ENCODE results near the gene LRMDA.
"Not testable (repeated sequence)": the region's sequence is repeated elsewhere in the genome, so short reads cannot be mapped to it uniquely, and the experiment has no call there.

Gene LRMDA

GRCh38 chr10:76497666-76498065 lies 1066.2 kb downstream of the LRMDA start:
- no peak for DNase-seq

DNA sequence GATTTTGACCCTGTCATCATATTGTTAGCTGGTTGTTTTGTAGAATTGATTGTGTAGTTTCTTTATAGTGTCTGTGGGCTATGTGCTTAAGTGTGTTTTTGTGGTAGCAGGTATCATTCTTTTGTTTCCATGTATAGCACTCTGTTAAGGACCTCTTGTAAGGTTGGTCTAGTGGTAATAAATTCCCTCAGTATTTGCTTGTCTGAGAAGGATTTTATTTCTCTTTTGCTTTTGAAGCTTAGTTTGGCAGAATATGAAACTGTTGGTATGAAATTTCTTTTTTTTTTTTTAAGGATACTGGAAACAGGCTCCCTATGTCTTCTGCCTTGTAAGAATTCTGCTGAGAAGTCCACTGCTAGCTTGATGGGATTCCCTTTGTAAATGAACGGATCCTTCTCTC lies 1073.4 kb downstream of the LRMDA start:
- DNase-seq: no peak

GRCh38 chr10:76509446-76509845 lies 1078.0 kb downstream of the LRMDA start:
- no peak for DNase-seq

DNA sequence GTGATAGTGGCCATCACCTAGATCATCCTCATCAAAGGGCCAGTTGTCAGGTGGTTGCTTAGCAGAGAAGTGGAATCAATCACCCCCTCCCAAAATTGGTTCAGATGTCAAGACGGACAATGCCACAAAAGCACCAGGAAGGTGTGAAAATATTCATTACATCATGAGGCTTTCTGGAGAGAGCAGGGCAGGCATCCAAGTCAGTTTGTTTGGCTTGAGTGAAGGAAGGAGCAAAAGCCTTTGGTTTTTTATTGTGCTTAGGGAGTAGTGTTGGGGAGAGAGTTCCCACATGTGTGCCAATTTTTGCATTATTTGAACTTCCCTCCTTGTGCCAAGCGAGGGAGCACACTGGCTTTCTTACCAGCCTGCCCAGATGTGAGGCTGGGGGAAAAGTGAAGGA lies 1082.9 kb downstream of the LRMDA start:
- no peak for DNase-seq

DNA sequence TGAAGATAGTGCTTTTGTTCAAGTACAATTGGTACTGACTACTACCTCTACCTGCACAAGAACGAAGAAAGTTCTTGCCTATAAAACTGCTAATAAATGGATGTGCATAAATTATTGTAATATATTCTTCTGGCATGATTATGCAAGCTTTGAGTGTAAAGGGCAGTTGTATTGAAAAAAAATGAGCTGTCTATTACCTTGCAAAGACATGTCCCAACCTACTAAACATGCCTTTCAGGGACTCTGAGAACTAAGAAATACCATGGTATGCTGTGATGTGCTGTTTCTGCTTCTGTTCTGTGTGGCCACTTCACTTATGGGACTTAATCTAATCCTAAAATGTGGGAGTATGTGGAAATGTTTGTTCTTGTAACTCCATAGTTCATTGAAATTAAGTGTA lies 1083.4 kb downstream of the LRMDA start:
- DNase-seq: no peak

GRCh38 chr10:76522547-76522946 lies 1091.1 kb downstream of the LRMDA start:
- DNase-seq: no peak

- DNase-seq: no peak
These were observed 1091.8 kb downstream of the LRMDA start for GRCh38 chr10:76523246-76523645.

DNA sequence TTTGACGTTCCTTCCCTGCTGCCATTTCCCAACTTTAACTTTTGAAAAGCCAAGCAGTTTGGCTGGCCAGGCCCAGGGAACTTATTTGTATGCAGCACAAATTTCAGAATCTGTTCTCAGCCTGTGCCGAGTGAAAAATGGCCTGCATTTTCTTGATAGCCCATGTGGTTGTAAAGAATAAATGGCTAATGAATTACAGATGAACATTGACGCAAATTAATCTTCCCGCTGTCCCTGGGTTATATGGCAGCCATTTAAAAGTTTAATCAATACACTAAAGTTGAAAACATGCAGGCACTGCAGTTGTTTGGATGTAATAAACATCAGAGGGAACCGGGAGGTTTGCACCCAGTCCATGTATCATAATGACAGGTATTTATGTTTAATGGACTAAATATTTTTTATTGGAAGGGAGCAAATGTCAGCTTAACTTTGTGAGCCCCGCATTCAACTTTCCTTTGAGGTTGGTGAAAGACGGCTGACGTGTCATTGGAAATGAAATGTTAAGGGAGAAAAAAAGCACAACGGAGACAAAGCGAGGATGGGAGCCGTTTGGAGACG lies 1092.4 kb downstream of the LRMDA start:
- DNase-seq: no peak

GRCh38 chr10:76526833-76527232 lies 1095.4 kb downstream of the LRMDA start:
- DNase-seq: not testable (repeated sequence)

GRCh38 chr10:76540331-76540730 lies 1108.9 kb downstream of the LRMDA start:
- no peak for DNase-seq

DNA sequence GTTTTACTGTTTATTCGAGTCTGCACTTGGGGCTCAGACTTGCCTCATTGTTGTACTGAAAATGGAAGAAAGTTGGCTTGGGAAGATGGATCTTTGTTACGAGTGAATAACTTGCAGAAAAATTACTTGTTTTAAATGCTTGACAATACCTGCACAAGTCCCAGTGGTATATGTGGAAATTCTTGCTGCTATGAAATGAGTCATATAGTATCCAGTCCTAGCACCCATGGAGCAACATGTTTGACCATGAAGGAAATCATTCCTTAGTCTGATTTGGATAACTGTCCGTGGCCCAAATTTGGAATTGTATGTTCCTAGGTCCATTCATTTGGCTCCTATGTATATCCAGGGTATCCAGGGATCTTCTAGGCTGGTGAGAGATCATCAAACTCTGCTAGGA lies 1109.4 kb downstream of the LRMDA start:
- no peak for DNase-seq

DNA sequence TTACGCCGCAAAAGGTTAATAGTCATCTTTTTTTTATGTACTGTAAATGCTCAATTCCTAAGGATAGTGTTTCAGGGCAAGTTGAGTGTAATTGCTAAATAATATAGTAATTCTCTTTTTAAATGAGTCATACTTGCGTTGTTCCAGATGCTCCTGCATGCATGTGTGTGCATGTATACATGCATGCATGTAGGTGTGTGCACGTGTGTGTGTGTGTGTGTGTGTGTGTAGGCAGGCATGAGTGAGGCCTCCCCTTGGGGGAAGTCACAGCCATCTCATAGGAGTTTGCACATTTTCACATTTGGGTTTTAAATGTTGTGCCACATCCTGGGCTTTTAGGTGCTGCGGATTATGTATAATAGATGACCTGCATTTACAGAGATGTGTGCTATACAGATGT lies 1110.4 kb downstream of the LRMDA start:
- DNase-seq: no peak

DNA sequence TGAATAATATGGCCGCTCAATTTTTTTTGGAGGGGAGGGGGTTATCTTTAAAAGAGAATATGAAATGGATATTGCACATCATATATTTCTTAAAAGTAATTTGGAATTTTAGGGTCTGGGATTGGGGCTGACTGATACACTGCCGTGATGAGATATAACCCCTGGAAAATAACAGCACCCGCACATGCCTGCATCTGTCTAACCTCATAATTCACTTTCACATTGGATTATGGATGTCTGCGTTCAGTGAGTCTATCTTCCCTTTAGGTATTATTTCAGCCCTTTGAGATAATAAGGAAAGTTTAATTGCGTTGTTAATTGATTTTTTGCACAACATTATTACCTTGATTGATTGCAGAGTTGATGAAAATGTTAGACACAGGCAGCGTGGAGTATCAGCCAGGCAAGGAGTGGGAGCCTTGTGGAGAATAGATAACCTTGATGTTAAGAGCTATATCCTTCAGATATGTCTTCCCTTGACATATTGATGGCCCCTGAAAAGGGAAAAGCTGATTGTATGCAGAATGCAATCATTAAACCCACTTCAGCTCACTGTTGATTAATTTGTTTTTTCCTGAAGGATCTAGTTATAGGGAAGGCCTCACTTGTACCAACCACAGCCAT lies 1111.0 kb downstream of the LRMDA start:
- no peak for DNase-seq

GRCh38 chr10:76543655-76544054 lies 1112.2 kb downstream of the LRMDA start:
- no peak for DNase-seq

- DNase-seq: no peak
These were observed 1113.4 kb downstream of the LRMDA start for GRCh38 chr10:76544789-76545188.

GRCh38 chr10:76546411-76546810 lies 1115.0 kb downstream of the LRMDA start:
- DNase-seq: no peak

GRCh38 chr10:76547352-76547972 lies 1116.0 kb downstream of the LRMDA start:
- peak in 1 of 6 experiments; percentile 7 for DNase-seq

GRCh38 chr10:76548716-76549115 lies 1117.3 kb downstream of the LRMDA start:
- no peak for DNase-seq

GRCh38 chr10:76549171-76549570 lies 1117.7 kb downstream of the LRMDA start:
- no peak for DNase-seq

DNA sequence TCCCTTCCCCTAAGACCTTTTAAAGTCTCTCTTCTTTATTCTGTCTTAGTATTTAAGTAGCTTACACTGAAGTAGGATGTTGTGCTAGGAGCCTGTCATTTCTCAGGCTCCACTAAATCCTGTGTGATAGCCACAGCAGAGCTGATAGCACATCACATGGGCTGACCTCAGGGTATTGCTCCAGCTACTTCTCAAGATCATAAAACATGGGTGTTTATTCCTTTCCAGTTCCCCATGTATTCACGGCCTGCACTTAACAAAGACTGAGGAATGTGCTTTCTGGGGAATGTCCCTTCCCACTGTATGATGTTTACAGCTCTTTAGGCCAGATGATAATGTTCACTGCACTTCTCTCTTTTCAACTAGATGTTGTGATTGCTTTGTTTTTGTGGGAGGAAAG lies 1119.4 kb downstream of the LRMDA start:
- DNase-seq: no peak

GRCh38 chr10:76552091-76552873 lies 1120.9 kb downstream of the LRMDA start:
- DNase-seq: no peak

DNA sequence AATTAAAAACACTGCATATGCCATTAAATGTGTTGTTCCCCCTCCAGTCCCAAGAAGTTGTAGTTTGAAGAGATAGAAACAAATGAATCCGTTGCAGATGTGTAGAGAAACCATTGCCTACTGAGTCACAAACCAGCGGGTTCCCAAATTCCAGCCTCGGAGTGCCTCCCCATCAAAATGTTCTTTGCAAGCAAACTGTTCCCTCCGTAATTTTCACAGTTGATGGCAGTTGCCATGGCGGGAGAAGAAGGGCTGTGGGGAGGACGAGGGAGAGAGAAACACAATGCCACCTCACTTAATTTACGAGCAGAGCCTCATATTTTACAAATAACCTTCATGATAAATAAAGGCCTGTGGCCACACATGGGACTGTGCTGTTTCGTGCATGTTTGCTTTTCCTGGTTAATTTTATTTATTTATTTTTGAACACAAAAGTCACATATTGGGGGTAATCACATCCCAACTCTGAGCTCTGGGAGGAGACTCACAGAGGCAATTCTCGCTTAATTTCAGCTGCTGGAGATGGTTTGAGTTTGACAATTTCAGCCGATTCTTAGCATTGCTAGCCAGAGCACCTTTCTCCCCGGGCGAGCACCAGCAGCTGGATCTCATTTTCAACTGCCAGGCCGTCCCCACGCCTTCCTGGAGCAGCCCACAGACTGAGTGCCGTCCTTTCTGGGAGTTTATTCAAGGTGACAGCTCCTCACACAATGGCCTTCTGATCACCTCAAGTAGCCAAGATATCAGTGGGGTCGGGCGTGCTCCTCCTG lies 1122.0 kb downstream of the LRMDA start:
- DNase-seq: no peak

DNA sequence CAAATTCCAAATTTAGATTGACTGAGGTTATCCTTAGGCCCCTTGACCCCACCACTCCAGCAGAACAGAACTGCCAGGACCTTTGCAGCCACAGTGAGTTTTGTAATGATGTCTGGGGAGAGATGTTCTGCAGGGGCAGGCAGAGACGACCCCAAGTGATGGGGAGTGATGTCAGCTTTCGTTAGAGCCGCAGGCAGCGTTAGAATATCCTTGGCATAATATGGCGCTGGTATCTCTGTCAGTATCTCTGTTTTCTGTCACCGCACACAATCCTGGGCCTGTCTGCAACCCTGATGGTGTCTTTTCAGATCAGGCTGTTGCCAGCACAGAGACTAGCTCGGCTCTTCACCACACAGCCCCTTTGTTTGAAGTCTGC lies 1122.6 kb downstream of the LRMDA start:
- no peak for DNase-seq

Data from stimulated activated naive CD4-positive, alpha-beta T cell (primary cell).